ENCODE data around the gene ARSB. TPM values are rescaled to one million over a fixed set of nuclear protein-coding genes. Genes with fewer than 3 reads are reported as not detected.

ARSB gene
- total and polyA plus RNA-seq, 9 of the 15 experiments (the other 6 are each of a cell fraction or from before 2014, with no cell fraction given) = 0.52 to 4.6 (median 2.4) TPM

- FAIRE-seq (no peak), DNase-seq (ENCODE audit: extremely low read depth in 1 of 4, low spot score in 3 of 4) (no peak), ATAC-seq (no peak)
- Histone ChIP-seq H3K36me3 (ENCODE audit: control insufficient read depth, insufficient read depth, low read length) (no peaks in the 10 kb centered on the region), H2AFZ (ENCODE audit: low read depth, low read length) (no peak overlapping the region), H3K9ac (ENCODE audit: insufficient read depth in 1 of 2, low read depth in 2 of 2, low read length in 2 of 2) (no peak overlapping the region), H3K79me2 (ENCODE audit: control insufficient read depth, insufficient read depth, low read length) (no peaks in the 10 kb centered on the region), H3K4me2 (ENCODE audit: insufficient read depth, low read length) (no peak overlapping the region), H4K20me1 (replicated peaks; ENCODE audit: control insufficient read depth, insufficient read depth, low read length) (no peaks in the 10 kb centered on the region), H3K27me3 (ENCODE audit: control insufficient read depth in 2 of 2, insufficient read depth in 2 of 2, low read length in 2 of 2) (peaks cover 0 to 6% of the 10 kb centered on the region in 2 experiments; a peak in 2 of 5 replicates), H3K27ac (ENCODE audit: extremely low read depth, low read depth, low read length) (no peak overlapping the region), H3K4me1 (replicated peaks in 1 of 2; ENCODE audit: control insufficient read depth in 2 of 2, insufficient read depth in 2 of 2, low read length in 2 of 2) (no peaks in the 10 kb centered on the region; a peak in 1 of 5 replicates), H3K4me3 (no peak overlapping the region), H3K9me1 (ENCODE audit: control insufficient read depth, insufficient read depth, low read length) (no peaks in the 10 kb centered on the region), H3K9me3 (replicated peaks; ENCODE audit: control insufficient read depth, insufficient read depth, low read depth, low read length) (no peaks in the 10 kb centered on the region)
- CTCF ChIA-PET (ENCODE audit: low intra/inter-chr PET ratio) = interaction anchor here (0.5 kb wide), 1 partner anchor 362 kb away, joined by 3 read pairs; no protein-coding TSS in a partner anchor
- in situ Hi-C loops (cut with MboI) (no loop called here), intact Hi-C loops (cut with micrococcal nuclease) (no loop called here)
- POLR2A ChIA-PET = no interaction called here
- 12% methylated on average over 12 of the region's 12 CpGs for WGBS (ENCODE audit: insufficient coverage, low coverage, missing lambda C conversion rate)
- no TSS peak for BruUV-seq (replicated peaks)
- peak; percentile 4 for TF ChIP-seq ZFP36 (IDR thresholded peaks at IDR 0.05; ENCODE audit: low read depth, low read length, partially characterized antibody)
- peak; percentile 90 for TF ChIP-seq ZNF12 (CRISPR knock-in tag; IDR thresholded peaks at IDR 0.05)
- peak in 1 of 2 experiments; percentile 22; a peak in 1 of 4 replicates for TF ChIP-seq RCOR1 (IDR thresholded peaks at IDR 0.05; ENCODE audit: borderline replicate concordance in 1 of 2, low read depth in 2 of 2, low read length in 2 of 2)
- 0 out of 2 replicates have a peak, but pooled peaks have one; percentile 11 for TF ChIP-seq VEZF1 (CRISPR knock-in tag; IDR thresholded peaks at IDR 0.05)
- 0 out of 6 replicates have a peak, but pooled peaks of 1 of the 3 experiments have one; percentile 3 for TF ChIP-seq ZBTB11 (CRISPR knock-in tag; IDR thresholded peaks at IDR 0.05)
- TF ChIP-seq PBX2 (CRISPR knock-in tag; IDR thresholded peaks at IDR 0.05; ENCODE audit: low read depth) = no peak
- TF ChIP-seq PBX2 (tag; conservative IDR thresholded peaks at IDR 0.05; ENCODE audit: low read depth) = 0 out of 2 replicates have a peak, but pooled peaks have one; percentile 8
- TF ChIP-seq ELF1 (tag; IDR thresholded peaks at IDR 0.05) = no peak
- TF ChIP-seq ZNF384 (IDR thresholded peaks at IDR 0.05; ENCODE audit: low read depth, low read length) = 0 out of 2 replicates have a peak, but pooled peaks have one; percentile 24
- TF ChIP-seq SOX6 (IDR thresholded peaks at IDR 0.05) = peak; percentile 72; the same call in 1 of the 2 replicates
- TF ChIP-seq FOXA1 (IDR thresholded peaks at IDR 0.05; ENCODE audit: borderline replicate concordance) = no peak
- TF ChIP-seq ZNF140 (CRISPR knock-in tag; IDR thresholded peaks at IDR 0.05) = no peak
Observed at GRCh38 chr5:78908173-78909061, 76.7 kb downstream of the ARSB start.

All from K562 (cell line).